Limb (tissue), 2 donors: ENCODE results near the gene C1QC.
"Not testable (repeated sequence)": the region's sequence is repeated elsewhere in the genome, so short reads cannot be mapped to it uniquely, and the experiment has no call there.

Source experiments
- DNase-seq, 2 donors: peaks; one replicate each; pipeline ENCODE4 v3.0.0-alpha.2; 2016; ENCODE audit errors: extremely low spot score in 2 of 2

Gene C1QC

GRCh38 chr1:22646384-22646783 is 3.0 kb downstream of the C1QC start:
- no peak for DNase-seq

- no peak for DNase-seq
Measured at GRCh38 chr1:22650089-22650693, 6.8 kb downstream of the C1QC start.

- DNase-seq: no peak
Measured at GRCh38 chr1:22651941-22652856, 8.8 kb downstream of the C1QC start.

GRCh38 chr1:22652881-22653316 is 9.5 kb downstream of the C1QC start, which contains the start of gene C1QB:
Gene C1QB, plus strand, starts transcription at chr1:22653236. Its CDS starts 6,227 bp downstream, at chr1:22659463.
- no peak for DNase-seq

GRCh38 chr1:22654692-22655091 is 11.3 kb downstream of the C1QC start:
- DNase-seq: no peak

GRCh38 chr1:22658385-22659163 is 15.1 kb downstream of the C1QC start:
- DNase-seq: no peak

- DNase-seq: no peak
Measured at GRCh38 chr1:22660716-22661241, 17.3 kb downstream of the C1QC start.

- no peak for DNase-seq
Measured at GRCh38 chr1:22661880-22662279, 18.4 kb downstream of the C1QC start.

GRCh38 chr1:22662318-22662717 is 18.9 kb downstream of the C1QC start:
- DNase-seq: no peak

GRCh38 chr1:22662986-22663408 is 19.6 kb downstream of the C1QC start:
- no peak for DNase-seq

- peak in 1 of 2 donors; percentile 77 for DNase-seq
Measured at GRCh38 chr1:22665752-22666151, 22.3 kb downstream of the C1QC start.

- DNase-seq: no peak
Measured at GRCh38 chr1:22666412-22666811, 23.0 kb downstream of the C1QC start.

- not testable (repeated sequence) for DNase-seq
Measured at GRCh38 chr1:22668840-22669239, 25.4 kb downstream of the C1QC start.

GRCh38 chr1:22670352-22670975 is 27.0 kb downstream of the C1QC start:
- DNase-seq: no peak

- DNase-seq: no peak
Measured at GRCh38 chr1:22671999-22672398, 28.6 kb downstream of the C1QC start.

- DNase-seq: peak; percentile 55 to 83
Measured at GRCh38 chr1:22673486-22674409, 30.3 kb downstream of the C1QC start.

- no peak for DNase-seq
Measured at GRCh38 chr1:22674410-22674749, 30.9 kb downstream of the C1QC start.

- DNase-seq: not testable (repeated sequence)
Measured at GRCh38 chr1:22676151-22676550, 32.7 kb downstream of the C1QC start.

GRCh38 chr1:22676916-22677583 is 33.6 kb downstream of the C1QC start:
- no peak for DNase-seq
